ENCODE measurements around the gene RNF212.

Gene RNF212

GRCh38 chr4:1094336-1094690 is 19.1 kb downstream of the RNF212 start:
- H3K27ac ChIP-seq = no peak overlapping the region
- no peak for TF ChIP-seq CTCF (conservative IDR thresholded peaks at IDR 0.05)

GRCh38 chr4:1093391-1094335 is 19.7 kb downstream of the RNF212 start:
- no peak for TF ChIP-seq CTCF (conservative IDR thresholded peaks at IDR 0.05)
- no peak overlapping the region for H3K27ac ChIP-seq

- TF ChIP-seq CTCF (conservative IDR thresholded peaks at IDR 0.05) = no peak
- H3K27ac ChIP-seq = no peak overlapping the region
Measured at GRCh38 chr4:1092983-1093361, 20.4 kb downstream of the RNF212 start.

GRCh38 chr4:1092026-1092982 is 21.1 kb downstream of the RNF212 start:
- TF ChIP-seq CTCF (conservative IDR thresholded peaks at IDR 0.05) = no peak
- H3K27ac ChIP-seq = no peak overlapping the region

GRCh38 chr4:1091561-1091995 is 21.8 kb downstream of the RNF212 start:
- H3K27ac ChIP-seq = no peak overlapping the region
- no peak for TF ChIP-seq CTCF (conservative IDR thresholded peaks at IDR 0.05)

- H3K27ac ChIP-seq = no peak overlapping the region
- TF ChIP-seq CTCF (conservative IDR thresholded peaks at IDR 0.05) = no peak
Measured at GRCh38 chr4:1090465-1091440, 22.6 kb downstream of the RNF212 start.

Data from VCaP (cell line).